Type B pancreatic cell (in vitro differentiated cells): ENCODE measurements around the gene DACT1. TPM values are rescaled to one million over a fixed set of nuclear protein-coding genes. Genes with fewer than 3 reads are reported as not detected.

ENCODE experiments used
- DNase-seq: peaks from one replicate; pipeline ENCODE4 v3.0.0; 2021; ENCODE audit warnings: mixed read lengths; ENCODE audit not compliant: unreplicated experiment; ENCODE audit errors: extremely low spot score
- H3K27ac Mint-ChIP-seq: 2 replicates; pipeline ENCODE4 v1.8.0; 2021; ENCODE audit warnings: mild to moderate bottlenecking, mixed read lengths
- H3K27me3 Mint-ChIP-seq: 2 replicates; pipeline ENCODE4 v1.8.0; 2021; ENCODE audit warnings: mixed read lengths
- H3K36me3 Mint-ChIP-seq: 2 replicates; pipeline ENCODE4 v1.8.0; 2021; ENCODE audit warnings: mixed read lengths
- H3K4me1 Mint-ChIP-seq: one replicate; pipeline ENCODE4 v1.8.0; 2021; ENCODE audit warnings: mixed read lengths; ENCODE audit not compliant: unreplicated experiment
- H3K4me3 Mint-ChIP-seq: 2 replicates; pipeline ENCODE4 v1.8.0; 2021; ENCODE audit warnings: mild to moderate bottlenecking, mixed read lengths
- H3K9me3 Mint-ChIP-seq: 2 replicates; pipeline ENCODE4 v1.8.0; 2021; ENCODE audit warnings: mixed read lengths
- CTCF ChIP-seq: fragments of 200-600 bp; sonication (generic); conservative IDR thresholded peaks from 2 replicates; pipeline ENCODE4 v1.5.0; 2021; ENCODE audit warnings: antibody characterized with exemption, mild to moderate bottlenecking
- total RNA-seq: library from RNA; stranded (reverse); gene quantifications from 2 replicates; pipeline ENCODE4 v1.2.1, GENCODE V29; 2021; ENCODE audit warnings: low replicate concordance

Gene DACT1
- total RNA-seq, 1 donor from 2014 or later, result 29.7 TPM

DNA sequence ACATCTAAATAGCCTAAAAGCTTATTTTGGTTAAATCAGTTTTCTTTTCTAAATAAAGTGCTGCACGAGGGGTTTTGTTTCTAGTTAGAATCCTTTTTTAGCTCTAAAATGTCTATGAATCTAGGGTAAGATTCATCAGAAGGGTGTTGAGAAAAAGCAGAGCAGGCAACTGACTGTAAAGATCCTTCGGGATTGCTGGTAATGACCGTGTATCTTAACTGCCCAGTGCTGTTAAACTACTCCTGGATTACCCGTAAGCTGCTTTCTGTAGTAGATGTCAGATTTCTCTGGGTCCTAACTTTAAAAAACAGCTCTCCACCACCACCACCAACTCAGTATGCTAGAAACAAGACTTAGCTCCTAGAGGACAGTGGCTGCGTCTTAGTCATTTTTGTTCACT is 39.2 kb downstream of the DACT1 start:
- H3K36me3 Mint-ChIP-seq, result no peaks in the 10 kb centered on the region
- H3K27me3 Mint-ChIP-seq, result peaks cover 6% of the 10 kb centered on the region
- no peak for TF ChIP-seq CTCF
- H3K9me3 Mint-ChIP-seq, result no peaks in the 10 kb centered on the region
- H3K27ac Mint-ChIP-seq, result no peak overlapping the region
- H3K4me3 Mint-ChIP-seq, result no peak overlapping the region
- no peak for DNase-seq
- H3K4me1 Mint-ChIP-seq, result peaks cover 21% of the 10 kb centered on the region

- TF ChIP-seq CTCF, result no peak
- H3K4me1 Mint-ChIP-seq, result peaks cover 23% of the 10 kb centered on the region
- peaks cover 6% of the 10 kb centered on the region for H3K27me3 Mint-ChIP-seq
- DNase-seq, result no peak
- H3K4me3 Mint-ChIP-seq, result no peak overlapping the region
- no peaks in the 10 kb centered on the region for H3K36me3 Mint-ChIP-seq
- no peak overlapping the region for H3K27ac Mint-ChIP-seq
- no peaks in the 10 kb centered on the region for H3K9me3 Mint-ChIP-seq
These were observed 39.8 kb downstream of the DACT1 start for GRCh38 chr14:58677517-58677916.

DNA sequence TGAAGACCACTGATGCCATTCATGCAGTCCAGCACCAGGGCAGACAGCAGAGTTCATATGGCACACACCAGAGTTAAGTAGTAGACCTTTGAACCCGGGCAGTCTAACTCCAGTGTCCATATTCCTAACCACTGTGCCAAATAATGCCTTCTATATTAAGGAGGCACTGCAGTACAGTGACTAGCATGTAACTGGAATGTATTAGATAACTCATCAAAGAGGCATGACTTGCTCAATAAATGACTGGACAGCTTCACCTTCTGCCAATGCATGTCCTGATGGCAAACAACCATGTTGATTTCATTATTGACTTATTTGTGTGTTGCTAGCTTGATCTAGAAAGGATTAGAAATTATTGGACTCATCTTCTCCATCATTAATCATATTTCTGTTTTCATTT is 40.2 kb downstream of the DACT1 start:
- no peak for DNase-seq
- H3K4me1 Mint-ChIP-seq, result peaks cover 23% of the 10 kb centered on the region

GRCh38 chr14:58680698-58681097 is 42.9 kb downstream of the DACT1 start:
- H3K4me3 Mint-ChIP-seq, result no peak overlapping the region
- no peak for TF ChIP-seq CTCF

More for the DNA sequence above, 40.2 kb downstream of the DACT1 start:
- Mint-ChIP-seq H3K9me3 (no peaks in the 10 kb centered on the region), H3K27ac (no peak overlapping the region), H3K27me3 (peaks cover 1% of the 10 kb centered on the region), H3K36me3 (no peaks in the 10 kb centered on the region), H3K4me3 (no peak overlapping the region)
- no peak for TF ChIP-seq CTCF

DNA sequence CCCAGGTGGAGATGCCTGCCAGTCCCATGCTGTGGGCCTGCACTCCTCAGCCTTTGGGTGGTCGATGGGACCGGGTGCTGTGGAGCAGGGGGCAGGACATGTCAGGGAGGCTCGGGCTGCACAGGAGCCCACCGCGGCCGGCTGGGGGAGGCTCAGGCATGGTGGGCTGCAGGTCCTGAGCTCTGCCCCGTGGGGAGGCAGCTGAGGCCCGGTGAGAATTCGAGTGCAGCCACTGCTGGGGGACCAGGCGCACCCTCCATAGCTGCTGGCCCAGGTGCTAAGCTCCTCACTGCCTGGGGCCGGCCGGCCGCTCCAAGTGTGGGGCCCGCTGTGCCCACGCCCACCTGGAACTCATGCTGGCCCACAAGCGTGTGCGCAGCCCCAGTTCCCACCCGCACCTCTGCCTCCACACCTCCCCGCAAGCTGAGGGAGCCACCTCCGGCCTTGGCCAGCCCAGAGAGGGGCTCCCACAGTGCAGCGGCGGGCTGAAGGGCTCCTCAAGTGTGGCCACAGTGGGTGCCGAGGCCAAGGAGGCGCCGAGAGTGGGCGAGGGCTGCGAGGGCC is 49.6 kb downstream of the DACT1 start:
- no peak for TF ChIP-seq CTCF
- no peaks in the 10 kb centered on the region for H3K27me3 Mint-ChIP-seq

More at GRCh38 chr14:58680698-58681097, 42.9 kb downstream of the DACT1 start:
- Mint-ChIP-seq H3K9me3 (no peaks in the 10 kb centered on the region), H3K27me3 (no peaks in the 10 kb centered on the region), H3K36me3 (no peaks in the 10 kb centered on the region), H3K4me1 (peaks cover 21% of the 10 kb centered on the region), H3K27ac (no peak overlapping the region)
- DNase-seq, result no peak

More for the DNA sequence above, 49.6 kb downstream of the DACT1 start:
- peaks cover 12% of the 10 kb centered on the region for H3K4me1 Mint-ChIP-seq
- H3K27ac Mint-ChIP-seq, result no peak overlapping the region
- H3K4me3 Mint-ChIP-seq, result no peak overlapping the region
- DNase-seq, result no peak
- H3K36me3 Mint-ChIP-seq, result no peaks in the 10 kb centered on the region
- peaks cover 7% of the 10 kb centered on the region for H3K9me3 Mint-ChIP-seq
